KMS-11 (cell line): Measurements from ENCODE around the gene MYEF2.

Experiments used
- H2AFZ ChIP-seq: fragments of 200-600 bp; sonication (generic); 2 replicates; pipeline ENCODE4 v1.6.1; 2016; ENCODE audit warnings: antibody characterized with exemption, mixed run types, low read depth
- H3K27ac ChIP-seq: fragments of 200-600 bp; sonication (generic); 2 replicates; pipeline ENCODE4 v1.6.1; 2016; ENCODE audit warnings: mild to moderate bottlenecking, mixed run types
- H3K27me3 ChIP-seq: fragments of 200-600 bp; sonication (generic); 2 replicates; pipeline ENCODE4 v1.6.1; 2017; ENCODE audit warnings: mild to moderate bottlenecking, low read depth, mixed run types, moderate library complexity; ENCODE audit not compliant: insufficient read depth
- H3K36me3 ChIP-seq: fragments of 200-600 bp; sonication (generic); 2 replicates; pipeline ENCODE4 v1.6.1; 2017; ENCODE audit warnings: mild to moderate bottlenecking, mixed run types; ENCODE audit not compliant: insufficient read depth
- H3K4me1 ChIP-seq: fragments of 200-600 bp; sonication (generic); 2 replicates; pipeline ENCODE4 v1.6.1; 2016; ENCODE audit warnings: mild to moderate bottlenecking, low read depth, mixed run types; ENCODE audit not compliant: poor library complexity, severe bottlenecking
- H3K4me2 ChIP-seq: fragments of 200-600 bp; sonication (generic); 2 replicates; pipeline ENCODE4 v1.7.0; 2016; ENCODE audit warnings: mild to moderate bottlenecking, mixed run types
- H3K4me3 ChIP-seq: fragments of 200-600 bp; sonication (generic); IDR thresholded peaks from 2 replicates; pipeline ENCODE4 v1.6.1; 2017; ENCODE audit warnings: low read depth, low read length, mixed read lengths; ENCODE audit not compliant: insufficient read depth
- H3K79me2 ChIP-seq: fragments of 200-600 bp; sonication (generic); 2 replicates; pipeline ENCODE4 v1.6.1; 2016; ENCODE audit warnings: low read depth, mixed run types; ENCODE audit not compliant: insufficient read depth
- H3K9ac ChIP-seq: fragments of 200-600 bp; sonication (generic); 2 replicates; pipeline ENCODE4 v1.6.1; 2016; ENCODE audit warnings: mild to moderate bottlenecking, mixed run types
- H4K20me1 ChIP-seq: fragments of 200-600 bp; sonication (generic); 2 replicates; pipeline ENCODE4 v1.6.1; 2016; ENCODE audit warnings: mild to moderate bottlenecking, mixed run types; ENCODE audit not compliant: insufficient read depth
- CTCF ChIP-seq: fragments of 200-600 bp; sonication (generic); conservative IDR thresholded peaks from 2 replicates; pipeline ENCODE4 v1.6.1; 2017; ENCODE audit warnings: low read depth, mild to moderate bottlenecking, antibody characterized with exemption, low read length, moderate library complexity, mixed read lengths

MYEF2 gene

GRCh38 chr15:48177766-48178647, at the start of gene MYEF2:
Gene MYEF2, minus strand, starts transcription at chr15:48178295. Its CDS starts 58 bp downstream, at chr15:48178237.
- TF ChIP-seq CTCF = no peak
- Histone ChIP-seq H3K36me3 (no peaks in the 10 kb centered on the region), H4K20me1 (no peaks in the 10 kb centered on the region), H2AFZ (peak within 1 kb of the TSS; percentile 92), H3K9ac (peak within 1 kb of the TSS; percentile 98), H3K27me3 (no peaks in the 10 kb centered on the region), H3K79me2 (peaks cover 44% of the 10 kb centered on the region), H3K4me3 (no peak within 1 kb of the TSS), H3K4me2 (peak within 1 kb of the TSS; percentile 93), H3K27ac (peak within 1 kb of the TSS; percentile 92), H3K4me1 (peaks cover 25% of the 10 kb centered on the region)

- no peaks in the 10 kb centered on the region for H3K27me3 ChIP-seq
These were observed 47.7 kb upstream of the MYEF2 start for GRCh38 chr15:48225771-48226170.

GRCh38 chr15:48222627-48223026, 44.5 kb upstream of the MYEF2 start:
- H3K4me1 ChIP-seq = no peaks in the 10 kb centered on the region
- H4K20me1 ChIP-seq = no peaks in the 10 kb centered on the region
- no peaks in the 10 kb centered on the region for H3K79me2 ChIP-seq
- no peak overlapping the region for H3K9ac ChIP-seq
- H3K4me2 ChIP-seq = no peak overlapping the region
- H3K27ac ChIP-seq = no peak overlapping the region
- no peak overlapping the region for H2AFZ ChIP-seq
- TF ChIP-seq CTCF = no peak
- H3K4me3 ChIP-seq = no peak overlapping the region
- no peaks in the 10 kb centered on the region for H3K36me3 ChIP-seq
- no peaks in the 10 kb centered on the region for H3K27me3 ChIP-seq

More at GRCh38 chr15:48225771-48226170, 47.7 kb upstream of the MYEF2 start:
- Histone ChIP-seq H3K36me3 (no peaks in the 10 kb centered on the region), H3K79me2 (no peaks in the 10 kb centered on the region), H3K4me3 (no peak overlapping the region), H3K27ac (no peak overlapping the region), H2AFZ (no peak overlapping the region), H3K4me1 (no peaks in the 10 kb centered on the region), H3K4me2 (no peak overlapping the region), H3K9ac (no peak overlapping the region), H4K20me1 (no peaks in the 10 kb centered on the region)
- TF ChIP-seq CTCF = no peak

GRCh38 chr15:48221885-48222284, 43.8 kb upstream of the MYEF2 start:
- Histone ChIP-seq H3K36me3 (no peaks in the 10 kb centered on the region), H3K27me3 (no peaks in the 10 kb centered on the region), H4K20me1 (no peaks in the 10 kb centered on the region), H3K4me3 (no peak overlapping the region), H3K9ac (no peak overlapping the region), H3K27ac (no peak overlapping the region), H2AFZ (no peak overlapping the region), H3K4me2 (no peak overlapping the region), H3K4me1 (no peaks in the 10 kb centered on the region), H3K79me2 (no peaks in the 10 kb centered on the region)
- TF ChIP-seq CTCF = no peak
